Esophagus muscularis mucosa (tissue), 4 donors: ENCODE results near the gene NKX3-2.

Experiments used
- CTCF ChIP-seq, 3 experiments: fragments of 200-600 bp in 2 of 3; fragments of 450-650 bp in 1 of 3; sonication (generic) in 2 of 3; IDR thresholded peaks; one replicate each; pipeline ENCODE4 v1.5.1; 2017 to 2019; ENCODE audit warnings: antibody characterized with exemption in 3 of 3, mild to moderate bottlenecking in 2 of 3, moderate library complexity in 1 of 3
- EP300 ChIP-seq: sonication (generic); formaldehyde crosslinking; IDR thresholded peaks from one replicate; pipeline ENCODE4 v1.6.1; 2017; ENCODE audit warnings: antibody characterized with exemption
- POLR2A ChIP-seq: fragments of 450-650 bp; IDR thresholded peaks from one replicate; pipeline ENCODE4 v1.6.1; 2017; ENCODE audit warnings: antibody characterized with exemption, moderate library complexity, mild to moderate bottlenecking, low read depth
- POLR2AphosphoS5 ChIP-seq, 2 donors: sonication (generic); formaldehyde crosslinking; IDR thresholded peaks; one replicate each; pipeline ENCODE4 v1.6.1; 2017; ENCODE audit warnings: antibody characterized with exemption in 2 of 2

- TF ChIP-seq CTCF (IDR thresholded peaks at IDR 0.05) (no peak), POLR2A (no peak), POLR2AphosphoS5 (IDR thresholded peaks at IDR 0.05) (no peak), EP300 (no peak)
Measured at GRCh38 chr4:13555325-13555724, 11.0 kb upstream of the NKX3-2 start.
